Endothelial cell of umbilical vein (primary cell): ENCODE results near the gene YWHAE. TPM values are rescaled to one million over a fixed set of nuclear protein-coding genes. Genes with fewer than 3 reads are reported as not detected.

ENCODE experiments used
- BruUV-seq: library from RNA; stranded (reverse); fragments of 400-500 nt; replicated peaks from 2 replicates; lab custom pipeline; 2021; lab: Mats Ljungman, UMichigan
- CTCF ChIA-PET: fragments of 300-600, 350-600 bp; sonication (Branson Sonifier 250); formaldehyde crosslinking; loops from one replicate; lab custom pipeline; 2021; ENCODE audit warnings: antibody characterized with exemption, inconsistent platforms; lab: Charles Lee
- POLR2A ChIA-PET: fragments of 300-600, 350-600 bp; sonication (Branson Sonifier 250); formaldehyde crosslinking; loops from one replicate; lab custom pipeline; 2021; ENCODE audit warnings: antibody characterized with exemption, inconsistent platforms; lab: Charles Lee
- DNase-seq: peaks from one replicate; pipeline ENCODE4 v3.0.0-alpha.2; 2011; ENCODE audit warnings: low read depth, low spot score
- FAIRE-seq: peaks from 2 replicates; lab custom pipeline; 2011; peaks lifted over from hg19 to GRCh38; lab: Jason Lieb, UNC
- H2AFZ ChIP-seq: 2 replicates; pipeline ENCODE4 v1.6.0; 2012; ENCODE audit warnings: low read depth, low read length, control low read depth, inconsistent platforms
- H3K27ac ChIP-seq: 2 replicates; pipeline ENCODE4 v1.5.1; 2011; ENCODE audit warnings: low read depth, mild to moderate bottlenecking, control low read depth, low read length, moderate library complexity; ENCODE audit not compliant: insufficient read depth
- H3K27me3 ChIP-seq, 2 experiments: 2 replicates each; pipeline versions ENCODE4 v1.6.0 to v1.6.1; 2011; ENCODE audit warnings: low read length in 2 of 2, mixed read lengths in 1 of 2; ENCODE audit not compliant: control insufficient read depth in 2 of 2, insufficient read depth in 2 of 2
- H3K36me3 ChIP-seq, 2 experiments: 2 replicates in 1 of 2; 3 replicates in 1 of 2; pipeline ENCODE4 v1.5.1; 2011; ENCODE audit warnings: low read length in 2 of 2, mild to moderate bottlenecking in 1 of 2, moderate library complexity in 1 of 2; ENCODE audit not compliant: control insufficient read depth in 2 of 2, insufficient read depth in 2 of 2; ENCODE audit errors: extremely low read depth in 1 of 2
- H3K4me1 ChIP-seq: 3 replicates; pipeline ENCODE4 v1.5.1; 2011; ENCODE audit warnings: mild to moderate bottlenecking, low read length; ENCODE audit not compliant: control insufficient read depth, insufficient read depth; ENCODE audit errors: extremely low read depth
- H3K4me2 ChIP-seq: 2 replicates; pipeline ENCODE4 v1.6.1; 2011; ENCODE audit warnings: low read length, control low read depth, mixed read lengths; ENCODE audit not compliant: insufficient read depth
- H3K4me3 ChIP-seq, 3 experiments: fragments of 200-600 bp in 1 of 3; sonication (generic), shearing (Covaris generic) in 1 of 3; replicated peaks in 1 of 3; 2 replicates each; pipeline ENCODE4 v1.5.1; 2011 to 2016; ENCODE audit warnings: control low read depth in 3 of 3, low read length in 3 of 3, mild to moderate bottlenecking in 2 of 3, inconsistent platforms in 1 of 3, low read depth in 1 of 3, moderate library complexity in 1 of 3; ENCODE audit not compliant: insufficient read depth in 1 of 3
- H3K79me2 ChIP-seq: 2 replicates; pipeline ENCODE4 v1.6.0; 2012; ENCODE audit warnings: low read length, inconsistent platforms; ENCODE audit not compliant: control insufficient read depth, insufficient read depth
- H3K9ac ChIP-seq: replicated peaks from 2 replicates; pipeline ENCODE3; 2011; ENCODE audit warnings: low read length, control low read depth; ENCODE audit not compliant: insufficient read depth; ENCODE audit errors: extremely low read depth
- H3K9me1 ChIP-seq: replicated peaks from 3 replicates; pipeline ENCODE4 v1.6.0; 2011; ENCODE audit warnings: mild to moderate bottlenecking, low read length; ENCODE audit not compliant: control insufficient read depth, insufficient read depth; ENCODE audit errors: extremely low read depth
- H3K9me3 ChIP-seq: replicated peaks from 2 replicates; pipeline ENCODE4 v1.5.1; 2012; ENCODE audit warnings: low read length, inconsistent platforms; ENCODE audit not compliant: control insufficient read depth, insufficient read depth
- H4K20me1 ChIP-seq: replicated peaks from 2 replicates; pipeline ENCODE3; 2011; ENCODE audit warnings: mild to moderate bottlenecking, low read length; ENCODE audit not compliant: control insufficient read depth, insufficient read depth; ENCODE audit errors: extremely low read depth
- CTCF ChIP-seq, 2 donors: IDR thresholded peaks; 1 replicate in 1 of 2; 2 replicates in 1 of 2; pipeline ENCODE4 v1.5.1; 2011; ENCODE audit warnings: low read length in 2 of 2, mild to moderate bottlenecking in 2 of 2, moderate library complexity in 2 of 2, control low read depth in 1 of 2, inconsistent platforms in 1 of 2, low read depth in 1 of 2; ENCODE audit not compliant: insufficient read depth in 1 of 2; ENCODE audit errors: extremely low read depth in 1 of 2
- EZH2 ChIP-seq: IDR thresholded peaks from 2 replicates; pipeline ENCODE4 v1.6.1; 2012; ENCODE audit warnings: borderline replicate concordance, low read depth, mild to moderate bottlenecking, moderate library complexity, low read length, inconsistent platforms; ENCODE audit not compliant: severe bottlenecking
- FOS ChIP-seq: IDR thresholded peaks from 2 replicates; pipeline ENCODE4 v1.6.1; 2011; ENCODE audit warnings: mild to moderate bottlenecking, low read length, moderate library complexity, borderline replicate concordance; ENCODE audit not compliant: insufficient read depth
- GATA2 ChIP-seq: IDR thresholded peaks from 2 replicates; pipeline ENCODE4 v1.7.0; 2011; ENCODE audit warnings: low read depth, mild to moderate bottlenecking, moderate library complexity, mixed read lengths, low read length; ENCODE audit not compliant: insufficient read length, insufficient read depth
- JUN ChIP-seq: IDR thresholded peaks from 2 replicates; pipeline ENCODE4 v1.6.1; 2011; ENCODE audit warnings: borderline replicate concordance, low read depth; ENCODE audit not compliant: insufficient read length, insufficient read depth
- MAX ChIP-seq: IDR thresholded peaks from 2 replicates; pipeline ENCODE4 v1.6.1; 2011; ENCODE audit not compliant: insufficient read depth, insufficient read length
- MYC ChIP-seq: IDR thresholded peaks from one replicate; pipeline ENCODE4 v1.6.1; 2011; ENCODE audit warnings: mild to moderate bottlenecking, low read depth, low read length
- POLR2A ChIP-seq: IDR thresholded peaks from 2 replicates; pipeline ENCODE4 v1.6.1; 2012; ENCODE audit warnings: low read depth, mild to moderate bottlenecking, control low read depth, low read length
- POLR2AphosphoS5 ChIP-seq: IDR thresholded peaks from 2 replicates; pipeline ENCODE4 v1.6.1; 2012; ENCODE audit warnings: low read depth, mild to moderate bottlenecking, control low read depth, low read length, moderate library complexity; ENCODE audit not compliant: insufficient read depth
- dilution Hi-C: fragments of 300-500 bp; cut with MboI; formaldehyde crosslinking; loops from one replicate; pipeline ENCODE4 v1.15.0; 2019; ENCODE audit warnings: low sequenced_read_pairs; ENCODE audit not compliant: extremely low pct_ligation_motif_present
- intact Hi-C: fragments of 100-400 bp; cut with micrococcal nuclease; formaldehyde crosslinking; loops from one replicate; pipeline ENCODE4 v1.10.0; 2022
- polyA plus RNA-seq, 4 experiments: library from polyadenylated mRNA; depleted of rRNA in 3 of 4; stranded (reverse) in 3 of 4; unstranded in 1 of 4; fragments of >200 nt; gene quantifications; 2 replicates each; pipeline versions ENCODE4 v1.2.1 to v1.2.3, GENCODE V29; 2011 to 2012; ENCODE audit warnings: missing spikeins in 1 of 4
- total RNA-seq: library from RNA; stranded (reverse); gene quantifications from 2 replicates; pipeline ENCODE4 v1.2.3, GENCODE V29; 2021

The YWHAE gene
- total and polyA plus RNA-seq, 2 donors (not counting 3 experiments of a cell fraction or from before 2014, with no cell fraction given) = 396 to 819 TPM

- H3K36me3 ChIP-seq = no peaks in the 10 kb centered on the region
- H3K4me2 ChIP-seq = no peak overlapping the region
- H3K27ac ChIP-seq = no peak overlapping the region
- H4K20me1 ChIP-seq = no peaks in the 10 kb centered on the region
- ChIA-PET POLR2A (no interaction called here), CTCF (interaction anchor here (0.6 kb wide), 1 partner anchor 72 kb away, joined by 3 read pairs; no protein-coding TSS in a partner anchor)
- H3K9ac ChIP-seq = no peak overlapping the region
- BruUV-seq = no TSS peak
- no peak for FAIRE-seq
- H3K27me3 ChIP-seq = no peaks in the 10 kb centered on the region
- H3K4me3 ChIP-seq = no peak overlapping the region
- no peaks in the 10 kb centered on the region for H3K9me1 ChIP-seq
- no peaks in the 10 kb centered on the region for H3K79me2 ChIP-seq
- H3K9me3 ChIP-seq = no peaks in the 10 kb centered on the region
- intact Hi-C loops = no loop called here
- no peak overlapping the region for H2AFZ ChIP-seq
- TF ChIP-seq MYC (no peak), MAX (no peak), EZH2 (no peak), GATA2 (no peak), FOS (no peak), CTCF (IDR thresholded peaks at IDR 0.05; ENCODE audit: extremely low read depth in 1 of 2, insufficient read depth in 1 of 2, low read depth in 1 of 2, low read length in 2 of 2) (no peak), POLR2A (no peak), JUN (no peak), POLR2AphosphoS5 (no peak)
- dilution Hi-C loops = no loop called here
- DNase-seq = no peak
- no peaks in the 10 kb centered on the region for H3K4me1 ChIP-seq
Observed at GRCh38 chr17:1328437-1328836, 71.6 kb downstream of the YWHAE start.
